BE2C (cell line): ENCODE measurements around the gene TOP3B.

ENCODE experiments used
- DNase-seq: peaks from one replicate; pipeline ENCODE4 v3.0.0-alpha.2; 2020
- H3K27me3 ChIP-seq: fragments of 250-450 bp; sonication (Bioruptor Pico); 2 replicates; pipeline ENCODE4 v1.5.1; 2020; ENCODE audit warnings: mild to moderate bottlenecking
- H3K36me3 ChIP-seq: fragments of 250-450 bp; sonication (Bioruptor Pico); 2 replicates; pipeline ENCODE4 v1.5.1; 2020; ENCODE audit warnings: mild to moderate bottlenecking
- H3K4me1 ChIP-seq: fragments of 250-450 bp; sonication (Bioruptor Pico); 2 replicates; pipeline ENCODE4 v1.5.1; 2020
- H3K4me3 ChIP-seq: 2 replicates; pipeline ENCODE4 v1.5.1; 2011; ENCODE audit warnings: low read depth, low read length
- H3K9me3 ChIP-seq: fragments of 250-450 bp; sonication (Bioruptor Pico); 2 replicates; pipeline ENCODE4 v1.5.1; 2020
- TF ChIP-seq, protein P1 (sequence below): IDR thresholded peaks from 2 replicates; pipeline ENCODE4 v1.5.1; 2012; ENCODE audit warnings: mild to moderate bottlenecking, low read depth, low read length

TOP3B gene

DNA sequence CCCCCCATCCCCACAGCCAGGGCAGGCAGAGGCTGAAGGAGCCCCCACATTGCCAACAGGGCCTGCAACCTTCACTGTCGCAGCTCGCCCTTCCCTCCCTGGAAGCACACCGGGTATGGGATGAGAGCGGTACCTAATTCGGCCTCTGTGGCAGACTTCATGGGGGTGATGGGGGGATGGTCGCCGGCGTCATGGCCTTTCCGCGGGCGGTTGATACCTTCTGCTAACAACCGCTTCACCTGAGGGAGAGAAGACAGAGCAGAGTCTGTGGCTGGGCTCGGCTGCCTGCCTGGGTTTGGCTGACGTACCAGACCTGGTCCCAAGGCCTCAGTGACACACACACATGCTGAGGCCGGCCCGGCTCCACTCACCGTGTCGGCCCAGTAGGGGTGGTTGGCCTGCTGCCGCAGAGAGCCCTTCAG lies 18.8 kb downstream of the TOP3B start:
- Histone ChIP-seq H3K9me3 (no peaks in the 10 kb centered on the region), H3K36me3 (peaks cover 78% of the 10 kb centered on the region), H3K27me3 (no peaks in the 10 kb centered on the region), H3K4me3 (no peak overlapping the region), H3K4me1 (no peaks in the 10 kb centered on the region)
- no peak for DNase-seq
- TF ChIP-seq, protein P1, sequence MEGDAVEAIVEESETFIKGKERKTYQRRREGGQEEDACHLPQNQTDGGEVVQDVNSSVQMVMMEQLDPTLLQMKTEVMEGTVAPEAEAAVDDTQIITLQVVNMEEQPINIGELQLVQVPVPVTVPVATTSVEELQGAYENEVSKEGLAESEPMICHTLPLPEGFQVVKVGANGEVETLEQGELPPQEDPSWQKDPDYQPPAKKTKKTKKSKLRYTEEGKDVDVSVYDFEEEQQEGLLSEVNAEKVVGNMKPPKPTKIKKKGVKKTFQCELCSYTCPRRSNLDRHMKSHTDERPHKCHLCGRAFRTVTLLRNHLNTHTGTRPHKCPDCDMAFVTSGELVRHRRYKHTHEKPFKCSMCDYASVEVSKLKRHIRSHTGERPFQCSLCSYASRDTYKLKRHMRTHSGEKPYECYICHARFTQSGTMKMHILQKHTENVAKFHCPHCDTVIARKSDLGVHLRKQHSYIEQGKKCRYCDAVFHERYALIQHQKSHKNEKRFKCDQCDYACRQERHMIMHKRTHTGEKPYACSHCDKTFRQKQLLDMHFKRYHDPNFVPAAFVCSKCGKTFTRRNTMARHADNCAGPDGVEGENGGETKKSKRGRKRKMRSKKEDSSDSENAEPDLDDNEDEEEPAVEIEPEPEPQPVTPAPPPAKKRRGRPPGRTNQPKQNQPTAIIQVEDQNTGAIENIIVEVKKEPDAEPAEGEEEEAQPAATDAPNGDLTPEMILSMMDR: no peak

DNA sequence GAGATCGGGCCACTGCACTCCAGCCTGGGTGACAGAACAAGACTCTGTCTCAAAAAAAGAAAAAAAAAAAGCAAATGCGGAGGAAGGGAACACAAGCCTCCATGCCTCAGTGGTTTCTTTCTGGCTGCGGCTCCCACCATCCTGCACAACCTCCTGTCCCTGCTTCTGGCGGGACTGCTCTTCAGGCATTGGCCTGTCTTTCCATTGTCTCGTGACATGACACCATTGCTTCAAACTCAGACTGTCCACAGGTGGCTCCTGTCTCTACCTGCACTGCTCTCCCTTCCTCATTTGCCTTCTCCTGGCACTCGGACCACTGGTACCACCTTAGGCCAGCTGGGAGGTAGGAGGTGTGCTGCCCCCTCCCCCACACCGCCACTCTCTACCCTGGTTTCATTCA lies 19.3 kb downstream of the TOP3B start:
- no peaks in the 10 kb centered on the region for H3K9me3 ChIP-seq
- H3K4me3 ChIP-seq: no peak overlapping the region
- no peaks in the 10 kb centered on the region for H3K4me1 ChIP-seq
- peaks cover 81% of the 10 kb centered on the region for H3K36me3 ChIP-seq
- TF ChIP-seq, protein P1: no peak
- DNase-seq: no peak
- no peaks in the 10 kb centered on the region for H3K27me3 ChIP-seq

DNA sequence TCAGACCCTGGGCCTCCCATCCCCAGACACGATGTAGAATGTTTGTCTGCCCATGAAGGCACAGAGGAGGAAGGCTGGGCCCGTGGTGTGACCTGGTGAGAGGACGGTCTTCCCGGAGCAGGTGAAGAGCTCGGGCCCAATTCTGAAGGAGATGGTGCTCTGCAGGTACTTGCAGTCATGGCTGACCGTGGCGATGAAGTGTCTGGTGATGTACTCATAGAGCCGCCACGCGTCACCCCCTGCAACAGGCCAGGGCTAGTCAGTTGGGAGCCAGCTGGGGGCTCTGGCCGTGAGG lies 20.0 kb downstream of the TOP3B start:
- Histone ChIP-seq H3K4me3 (no peak overlapping the region), H3K27me3 (no peaks in the 10 kb centered on the region), H3K4me1 (no peaks in the 10 kb centered on the region), H3K9me3 (no peaks in the 10 kb centered on the region), H3K36me3 (peaks cover 76% of the 10 kb centered on the region)
- TF ChIP-seq, protein P1: no peak
- no peak for DNase-seq

DNA sequence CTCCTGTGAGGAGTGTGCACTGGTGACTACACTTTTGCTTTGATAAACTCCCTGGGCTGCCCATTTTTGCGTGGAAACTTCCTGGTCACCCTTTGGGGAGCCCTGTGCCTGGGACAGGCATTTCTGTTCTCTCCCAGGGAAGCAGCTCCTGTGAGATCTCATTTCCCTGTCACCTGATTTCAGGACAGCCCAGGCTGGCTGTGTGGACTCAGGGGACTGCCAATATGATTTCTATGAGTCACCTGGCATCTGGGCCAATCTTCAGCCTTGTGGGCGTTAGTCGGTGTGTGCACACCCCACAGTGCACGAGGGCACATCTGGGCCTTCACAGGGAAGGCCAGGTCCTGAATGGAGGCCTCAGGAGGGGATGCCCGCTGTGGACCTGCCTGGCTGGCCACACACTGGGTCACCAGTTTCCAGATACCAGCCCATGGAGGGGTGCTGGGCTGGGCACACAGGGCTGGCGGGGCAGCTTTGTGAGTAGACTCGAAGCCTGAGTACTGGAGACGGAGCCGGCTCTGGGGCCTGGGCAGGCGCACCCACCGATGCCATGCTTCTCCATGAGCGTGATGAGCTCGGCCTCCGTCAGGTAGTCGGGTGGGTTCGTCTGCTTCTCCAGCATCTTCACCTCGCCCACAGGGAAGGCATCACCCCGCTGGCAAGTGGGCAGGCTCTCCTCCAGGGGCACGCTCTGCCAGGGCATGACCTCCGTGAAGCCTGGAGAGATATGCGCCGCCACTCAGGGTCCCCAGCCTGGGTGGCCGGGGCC lies 20.5 kb downstream of the TOP3B start:
- no peaks in the 10 kb centered on the region for H3K4me1 ChIP-seq
- peaks cover 70% of the 10 kb centered on the region for H3K36me3 ChIP-seq
- H3K9me3 ChIP-seq: no peaks in the 10 kb centered on the region
- TF ChIP-seq, protein P1: no peak
- H3K4me3 ChIP-seq: no peak overlapping the region
- no peaks in the 10 kb centered on the region for H3K27me3 ChIP-seq
- no peak for DNase-seq

DNA sequence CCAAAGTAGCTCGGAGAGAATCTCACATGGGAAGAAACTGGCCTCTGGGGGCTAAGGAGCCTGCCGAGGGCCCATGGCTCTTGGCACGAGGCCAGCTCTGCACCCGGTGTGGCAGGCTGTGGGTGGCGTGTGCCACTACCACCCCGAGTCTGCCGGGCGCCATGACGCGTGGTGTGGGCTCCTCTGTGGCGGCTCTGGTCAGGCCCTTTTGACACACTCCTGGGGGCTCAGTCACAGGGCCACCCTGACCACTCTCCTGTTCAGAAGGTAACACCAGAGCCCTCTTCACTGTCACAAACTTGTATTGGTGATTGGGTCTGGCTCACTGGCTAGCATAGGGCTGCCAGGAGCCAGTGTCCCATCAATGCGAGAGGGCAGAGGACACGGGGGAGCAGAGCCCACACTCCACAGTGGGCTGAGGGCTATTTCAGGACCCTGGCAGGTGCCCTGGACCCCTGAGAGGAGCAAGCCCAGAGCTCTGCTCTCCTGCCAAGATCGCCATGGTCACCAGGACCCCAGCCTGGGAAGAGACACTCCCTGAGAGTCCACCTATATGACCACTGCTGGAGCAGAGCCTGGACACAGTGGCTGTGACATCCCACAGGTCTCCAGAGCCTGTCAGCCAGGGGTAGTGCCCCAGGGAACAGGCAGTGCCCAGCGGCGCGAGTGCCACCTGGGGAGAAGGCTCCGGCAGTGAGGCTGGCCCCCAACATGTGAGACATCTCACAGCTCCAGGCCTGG lies 21.3 kb downstream of the TOP3B start:
- no peak for DNase-seq
- peaks cover 65% of the 10 kb centered on the region for H3K36me3 ChIP-seq
- no peaks in the 10 kb centered on the region for H3K27me3 ChIP-seq
- TF ChIP-seq, protein P1: no peak
- H3K9me3 ChIP-seq: no peaks in the 10 kb centered on the region
- no peaks in the 10 kb centered on the region for H3K4me1 ChIP-seq
- H3K4me3 ChIP-seq: no peak overlapping the region
